WTC11 (cell line): ENCODE results near the gene DCAF8L1. TPM values are rescaled to one million over a fixed set of nuclear protein-coding genes. Genes with fewer than 3 reads are reported as not detected.

ENCODE experiments used
- ATAC-seq: fragments of 200-7000 bp; cut with Tn5 transposase; 2 replicates; pipeline ENCODE4 v1.10.0; 2021; ENCODE audit warnings: mild to moderate bottlenecking, moderate library complexity
- CTCF ChIA-PET: fragments of 300-600 bp; sonication (Branson Sonifier 250); formaldehyde crosslinking; loops from one replicate; lab custom pipeline; 2021; ENCODE audit warnings: antibody characterized with exemption; lab: Charles Lee
- POLR2A ChIA-PET: fragments of 350-600 bp; sonication (Branson Sonifier 250); formaldehyde crosslinking; loops from one replicate; lab custom pipeline; 2021; ENCODE audit warnings: antibody characterized with exemption; lab: Charles Lee
- DNase-seq: peaks from one replicate; pipeline ENCODE4 v3.0.0; 2021; ENCODE audit warnings: low spot score
- H3K27ac Mint-ChIP-seq: 2 replicates; pipeline ENCODE4 v1.8.0; 2021; ENCODE audit warnings: mixed read lengths
- H3K27me3 Mint-ChIP-seq: 2 replicates; pipeline ENCODE4 v1.8.0; 2021; ENCODE audit warnings: low read depth, mild to moderate bottlenecking, moderate library complexity, mixed read lengths
- H3K36me3 Mint-ChIP-seq: 2 replicates; pipeline ENCODE4 v1.8.0; 2021; ENCODE audit warnings: mixed read lengths
- H3K4me1 Mint-ChIP-seq: 2 replicates; pipeline ENCODE4 v1.8.0; 2022; ENCODE audit warnings: mixed read lengths
- H3K4me3 Mint-ChIP-seq: 2 replicates; pipeline ENCODE4 v1.8.0; 2021; ENCODE audit warnings: mild to moderate bottlenecking, moderate library complexity, mixed read lengths
- H3K9me3 Mint-ChIP-seq: 2 replicates; pipeline ENCODE4 v1.8.0; 2021; ENCODE audit warnings: mixed read lengths
- CBFB ChIP-seq: sonication (generic); formaldehyde crosslinking; IDR thresholded peaks from 2 replicates; pipeline ENCODE4 v1.8.1; 2022; ENCODE audit warnings: mild to moderate bottlenecking, low read depth, missing genetic modification reagents
- CDX4 ChIP-seq: fragments of 250-450 bp; sonication (Bioruptor Pico); IDR thresholded peaks from 2 replicates; pipeline ENCODE4 v1.9.0; 2021; ENCODE audit warnings: moderate library complexity, mild to moderate bottlenecking, inconsistent platforms, borderline replicate concordance
- GRHL2 ChIP-seq: fragments of 250-450 bp; sonication (Bioruptor Pico); IDR thresholded peaks from 2 replicates; pipeline ENCODE4 v1.8.0; 2022; ENCODE audit warnings: mild to moderate bottlenecking, moderate library complexity; ENCODE audit not compliant: insufficient replicate concordance, severe bottlenecking
- IRF1 ChIP-seq: sonication (generic); formaldehyde crosslinking; IDR thresholded peaks from 2 replicates; pipeline ENCODE4 v1.8.0; 2023; ENCODE audit warnings: missing genetic modification reagents
- JAZF1 ChIP-seq: fragments of 250-450 bp; sonication (Bioruptor Pico); IDR thresholded peaks from 2 replicates; pipeline ENCODE4 v1.9.0; 2021; ENCODE audit warnings: moderate library complexity, mild to moderate bottlenecking, inconsistent platforms
- KAT7 ChIP-seq: sonication (generic); formaldehyde crosslinking; IDR thresholded peaks from 2 replicates; pipeline ENCODE4 v1.8.1; 2023; ENCODE audit warnings: missing genetic modification reagents, mild to moderate bottlenecking, borderline replicate concordance
- MAX ChIP-seq: sonication (generic); formaldehyde crosslinking; IDR thresholded peaks from 2 replicates; pipeline ENCODE4 v1.8.0; 2022; ENCODE audit warnings: mild to moderate bottlenecking, missing genetic modification reagents
- NFE2L1 ChIP-seq: sonication (generic); formaldehyde crosslinking; IDR thresholded peaks from 2 replicates; pipeline ENCODE4 v1.8.1; 2023; ENCODE audit warnings: missing genetic modification reagents
- NFYB ChIP-seq: sonication (generic); formaldehyde crosslinking; conservative IDR thresholded peaks from 2 replicates; pipeline ENCODE4 v1.8.0; 2022; ENCODE audit warnings: low read depth, missing genetic modification reagents
- PRDM15 ChIP-seq: sonication (generic); formaldehyde crosslinking; IDR thresholded peaks from 2 replicates; pipeline ENCODE4 v1.8.0; 2022; ENCODE audit warnings: missing genetic modification reagents
- RELA ChIP-seq: sonication (generic); formaldehyde crosslinking; IDR thresholded peaks from 2 replicates; pipeline ENCODE4 v1.8.1; 2022; ENCODE audit warnings: missing genetic modification reagents, mild to moderate bottlenecking, borderline replicate concordance
- SMAD4 ChIP-seq: sonication (generic); formaldehyde crosslinking; IDR thresholded peaks from 2 replicates; pipeline ENCODE4 v1.8.0; 2022; ENCODE audit warnings: mild to moderate bottlenecking, missing genetic modification reagents
- SP1 ChIP-seq: sonication (generic); formaldehyde crosslinking; conservative IDR thresholded peaks from 2 replicates; pipeline ENCODE4 v1.8.1; 2022; ENCODE audit warnings: missing genetic modification reagents
- STAT6 ChIP-seq: sonication (generic); formaldehyde crosslinking; conservative IDR thresholded peaks from 2 replicates; pipeline ENCODE4 v1.8.1; 2023; ENCODE audit warnings: mild to moderate bottlenecking, low read depth, missing genetic modification reagents, moderate library complexity
- TEAD4 ChIP-seq: sonication (generic); formaldehyde crosslinking; IDR thresholded peaks from 2 replicates; pipeline ENCODE4 v1.8.0; 2022; ENCODE audit warnings: mild to moderate bottlenecking, missing genetic modification reagents
- ZNF121 ChIP-seq: sonication (generic); formaldehyde crosslinking; IDR thresholded peaks from 2 replicates; pipeline ENCODE4 v1.8.0; 2023; ENCODE audit warnings: missing genetic modification reagents
- ZNF396 ChIP-seq: fragments of 250-450 bp; sonication (Bioruptor Pico); IDR thresholded peaks from 2 replicates; pipeline ENCODE4 v1.8.0; 2021; ENCODE audit warnings: mild to moderate bottlenecking, moderate library complexity, borderline replicate concordance
- ZNF416 ChIP-seq: fragments of 250-450 bp; sonication (Bioruptor Pico); IDR thresholded peaks from 2 replicates; pipeline ENCODE4 v1.9.0; 2021; ENCODE audit warnings: mild to moderate bottlenecking, inconsistent platforms
- ZNF423 ChIP-seq: fragments of 250-450 bp; sonication (Bioruptor Pico); IDR thresholded peaks from 2 replicates; pipeline ENCODE4 v2.1.2; 2022; ENCODE audit warnings: mild to moderate bottlenecking, moderate library complexity
- total RNA-seq: library from RNA; stranded (reverse); gene quantifications from 3 replicates; pipeline ENCODE4 v1.2.3, GENCODE V29; 2021
- TF ChIP-seq, protein P1 (sequence below): sonication (generic); formaldehyde crosslinking; IDR thresholded peaks from 2 replicates; pipeline ENCODE4 v1.8.1; 2022; ENCODE audit warnings: mild to moderate bottlenecking, missing genetic modification reagents, moderate library complexity, borderline replicate concordance

The DCAF8L1 gene
- total RNA-seq, 1 experiment from 2014 or later, result not detected

DNA sequence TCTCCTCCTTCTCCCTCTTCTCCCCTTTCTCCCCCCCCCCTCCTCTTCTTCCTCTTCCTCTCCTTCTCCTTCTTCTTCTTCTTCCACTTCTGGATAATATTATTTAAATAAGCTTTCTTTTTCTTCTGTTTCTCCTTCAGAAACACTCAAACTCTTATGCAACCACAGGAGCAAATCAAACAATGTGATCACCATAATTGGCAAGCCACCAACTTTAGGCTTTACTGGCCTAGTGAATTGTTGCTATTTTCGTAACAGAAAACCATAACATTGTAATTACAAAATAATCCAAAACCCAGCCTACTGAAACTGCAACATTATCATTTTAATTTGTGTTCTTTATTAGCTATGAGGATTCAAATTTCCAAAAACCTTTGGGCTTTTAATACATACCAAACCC, 14.3 kb downstream of the DCAF8L1 start:
- no peak overlapping the region for H3K4me3 Mint-ChIP-seq
- H3K9me3 Mint-ChIP-seq, result peaks cover 29% of the 10 kb centered on the region
- CTCF ChIA-PET, result interaction anchor here (0.6 kb wide), 1 partner anchor 41 kb away, joined by 3 read pairs; no protein-coding TSS in a partner anchor

GRCh38 chrX:27966492-27966891, 14.8 kb downstream of the DCAF8L1 start:
- ChIA-PET CTCF (no interaction called here), POLR2A (no interaction called here)
- no peak overlapping the region for H3K4me3 Mint-ChIP-seq
- DNase-seq (no peak), ATAC-seq (no peak)
- no peak overlapping the region for H3K27ac Mint-ChIP-seq
- no peaks in the 10 kb centered on the region for H3K4me1 Mint-ChIP-seq
- peaks cover 29% of the 10 kb centered on the region for H3K9me3 Mint-ChIP-seq
- H3K36me3 Mint-ChIP-seq, result peaks cover 20% of the 10 kb centered on the region
- peaks cover 2% of the 10 kb centered on the region; the same call in 1 of the 2 replicates for H3K27me3 Mint-ChIP-seq
- TF ChIP-seq ZNF396 (CRISPR knock-in tag), result no peak
- TF ChIP-seq PRDM15 (CRISPR knock-in tag), result no peak
- TF ChIP-seq MAX, result no peak
- TF ChIP-seq ZNF423 (CRISPR knock-in tag), result no peak
- TF ChIP-seq STAT6, result no peak
- no peak for TF ChIP-seq GRHL2
- TF ChIP-seq ZNF416 (CRISPR knock-in tag), result no peak
- no peak for TF ChIP-seq ZNF121 (CRISPR knock-in tag)
- TF ChIP-seq RELA (CRISPR knock-in tag), result no peak

More for the DNA sequence above, 14.3 kb downstream of the DCAF8L1 start:
- no peak for DNase-seq
- H3K27me3 Mint-ChIP-seq, result peaks cover 2% of the 10 kb centered on the region; the same call in 1 of the 2 replicates
- no peak overlapping the region for H3K27ac Mint-ChIP-seq
- TF ChIP-seq TEAD4 (CRISPR knock-in tag), result no peak
- TF ChIP-seq CBFB (CRISPR knock-in tag), result no peak
- no peak for TF ChIP-seq SMAD4
- no peak for TF ChIP-seq ZNF423 (CRISPR knock-in tag)
- TF ChIP-seq SP1 (CRISPR knock-in tag), result no peak
- TF ChIP-seq IRF1 (CRISPR knock-in tag), result no peak
- TF ChIP-seq NFE2L1, result no peak
- no peak for TF ChIP-seq NFYB (CRISPR knock-in tag)
- TF ChIP-seq KAT7 (CRISPR knock-in tag), result no peak
- no peak for TF ChIP-seq CDX4 (CRISPR knock-in tag)
- TF ChIP-seq PRDM15 (CRISPR knock-in tag), result no peak
- TF ChIP-seq, protein P1, sequence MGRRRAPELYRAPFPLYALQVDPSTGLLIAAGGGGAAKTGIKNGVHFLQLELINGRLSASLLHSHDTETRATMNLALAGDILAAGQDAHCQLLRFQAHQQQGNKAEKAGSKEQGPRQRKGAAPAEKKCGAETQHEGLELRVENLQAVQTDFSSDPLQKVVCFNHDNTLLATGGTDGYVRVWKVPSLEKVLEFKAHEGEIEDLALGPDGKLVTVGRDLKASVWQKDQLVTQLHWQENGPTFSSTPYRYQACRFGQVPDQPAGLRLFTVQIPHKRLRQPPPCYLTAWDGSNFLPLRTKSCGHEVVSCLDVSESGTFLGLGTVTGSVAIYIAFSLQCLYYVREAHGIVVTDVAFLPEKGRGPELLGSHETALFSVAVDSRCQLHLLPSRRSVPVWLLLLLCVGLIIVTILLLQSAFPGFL (CRISPR knock-in tag), result no peak
- TF ChIP-seq JAZF1 (CRISPR knock-in tag), result no peak
- H3K4me1 Mint-ChIP-seq, result no peaks in the 10 kb centered on the region
- H3K36me3 Mint-ChIP-seq, result peaks cover 20% of the 10 kb centered on the region
- POLR2A ChIA-PET, result no interaction called here
- no peak for ATAC-seq
